ENCODE data around the gene HIRA.

HIRA gene

DNA sequence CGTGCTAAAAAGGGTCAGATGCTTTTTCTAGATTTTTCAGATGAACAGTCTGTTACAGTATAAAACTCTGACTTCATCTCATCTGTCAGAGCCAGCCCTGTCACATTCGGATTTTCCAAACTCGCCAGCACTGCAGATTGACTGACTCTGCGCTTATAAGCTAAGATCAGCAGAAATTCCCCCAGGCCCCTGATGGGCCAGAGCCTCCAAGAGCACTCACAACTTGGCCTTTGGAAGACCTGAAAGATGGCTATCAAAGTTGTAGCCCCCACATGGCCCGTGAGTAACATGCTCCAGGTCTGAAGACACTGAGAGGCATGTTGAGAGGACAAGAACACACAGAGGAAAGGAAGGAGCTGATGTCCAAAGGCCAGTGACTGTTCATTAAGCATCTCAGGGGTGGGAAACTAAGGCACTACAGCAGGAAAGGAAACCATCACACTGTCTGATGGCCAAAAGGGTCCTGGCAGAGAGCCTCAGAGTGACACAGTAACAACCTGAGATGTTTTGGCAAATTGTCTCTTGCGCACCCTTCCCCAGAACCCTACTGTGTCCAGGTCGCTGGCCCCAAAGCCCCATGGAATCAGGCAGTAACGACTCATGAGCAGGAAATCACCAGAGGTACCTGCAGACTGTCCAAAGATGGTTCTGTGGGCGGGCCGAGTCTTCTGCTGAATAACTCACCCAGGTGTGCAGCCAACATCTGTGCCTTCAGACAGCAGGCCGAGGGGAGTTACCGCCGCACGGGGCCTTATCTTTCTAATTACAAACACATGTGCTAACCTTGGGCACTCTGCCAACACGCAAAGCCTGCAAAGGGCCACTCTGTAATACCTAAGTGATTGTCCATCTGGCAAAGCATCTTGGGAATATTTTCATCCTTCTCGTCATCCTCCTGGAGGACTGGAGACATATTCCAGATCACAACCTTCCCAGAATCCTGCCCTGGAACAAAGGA lies 23.6 kb downstream of the HIRA start:
- no peak for DNase-seq (ENCODE audit: low read depth)

DNA sequence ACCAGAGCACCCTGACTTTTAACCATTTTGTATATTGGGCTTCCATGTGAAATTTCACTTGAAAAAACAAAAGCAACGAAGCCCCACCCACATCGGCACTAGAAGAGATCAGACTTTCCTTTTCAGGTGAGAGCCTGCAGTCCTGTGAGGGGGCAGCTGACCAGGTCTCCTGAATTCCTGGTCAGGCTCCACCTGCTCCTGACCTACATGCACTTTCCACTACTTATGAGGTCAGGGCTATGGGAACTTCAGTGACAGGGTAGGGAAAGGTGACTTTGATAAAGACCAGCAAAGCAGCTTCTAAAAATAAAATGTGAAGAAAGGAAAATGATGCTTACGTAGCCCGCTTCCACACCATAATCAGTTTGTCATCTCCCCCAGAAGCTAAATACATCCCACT lies 24.7 kb downstream of the HIRA start:
- DNase-seq (ENCODE audit: low read depth): no peak

DNA sequence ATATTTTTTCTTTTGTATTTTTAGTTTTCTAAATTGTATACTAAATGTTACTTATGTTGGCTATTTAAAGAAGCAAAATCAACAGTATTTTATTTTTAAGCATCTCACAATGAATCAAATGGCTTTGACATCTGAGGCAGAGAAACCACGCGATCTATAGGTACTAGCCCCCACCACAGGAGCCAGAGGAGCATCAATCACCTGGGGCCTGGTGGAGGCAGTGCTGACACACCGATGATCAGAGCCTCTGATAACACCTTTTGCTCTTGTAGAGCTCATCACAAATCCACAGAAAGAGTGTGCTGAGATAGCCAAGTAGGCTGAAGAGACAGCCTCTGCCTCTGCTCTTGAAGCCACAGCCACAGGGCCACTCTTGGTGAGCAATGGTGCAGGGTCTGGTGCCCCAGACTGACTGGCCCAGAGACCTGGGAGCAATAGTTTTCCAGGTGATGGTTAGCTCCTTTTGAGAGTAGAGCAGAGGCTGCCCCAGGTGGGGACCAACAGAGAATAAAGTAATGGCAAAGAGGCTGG lies 25.2 kb downstream of the HIRA start:
- no peak for DNase-seq (ENCODE audit: low read depth)

DNA sequence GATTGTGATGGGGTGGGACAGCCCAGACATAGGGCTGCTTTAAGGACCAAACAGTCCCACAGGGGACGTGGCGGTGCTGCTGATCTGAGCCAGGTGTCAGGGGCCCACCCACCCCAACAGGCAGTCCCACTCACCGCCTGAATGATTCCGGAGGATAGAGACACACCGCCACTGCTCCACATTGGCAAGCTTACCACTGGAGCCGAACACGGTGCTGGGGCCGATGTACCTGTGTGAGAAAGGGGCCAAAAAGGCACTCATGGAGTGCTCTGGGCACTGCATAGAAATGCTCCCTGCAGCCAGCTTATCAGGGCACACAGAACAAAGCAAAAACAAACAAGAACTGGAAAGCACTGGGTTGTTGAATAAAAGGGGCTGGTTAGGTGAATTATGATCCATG lies 25.9 kb downstream of the HIRA start:
- no peak for DNase-seq (ENCODE audit: low read depth)

DNA sequence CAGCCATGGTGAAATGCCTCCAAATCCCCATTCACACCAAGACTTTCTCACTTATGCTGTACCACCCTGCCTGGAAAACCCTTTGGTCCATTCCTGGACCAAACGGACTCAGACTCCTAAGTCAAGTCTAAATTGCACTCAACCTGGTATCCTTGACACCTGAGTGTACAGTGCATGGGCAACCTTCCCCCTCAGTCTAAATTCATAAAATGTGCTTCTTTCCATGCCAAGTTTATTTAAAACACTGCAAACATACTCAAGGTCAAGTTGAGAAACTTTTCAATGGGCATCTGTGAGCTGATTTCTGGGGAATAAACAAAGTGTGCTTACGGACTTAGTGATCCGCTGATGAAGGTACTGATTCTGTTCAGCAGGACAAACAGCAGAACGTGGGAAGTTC lies 26.4 kb downstream of the HIRA start:
- DNase-seq (ENCODE audit: low read depth): no peak

DNA sequence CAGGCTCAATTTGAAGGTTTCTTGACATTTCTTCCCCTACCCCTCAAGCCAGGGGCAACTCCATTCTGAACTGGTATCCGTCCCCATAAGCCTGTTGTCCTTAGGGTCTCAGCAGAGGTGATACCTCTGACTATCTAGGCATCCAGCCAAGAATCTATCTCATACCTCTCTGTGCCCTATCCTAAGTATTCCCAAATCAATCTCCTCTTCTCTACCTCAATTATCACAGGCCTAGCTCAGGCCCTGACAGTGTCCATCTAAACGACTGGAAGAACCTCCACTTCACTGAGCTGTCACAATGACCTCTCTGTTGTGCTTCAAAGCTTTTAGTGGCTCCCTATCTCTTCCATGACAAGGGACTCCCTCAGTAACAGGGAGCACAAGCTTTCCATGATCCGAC lies 26.9 kb downstream of the HIRA start:
- no peak for DNase-seq (ENCODE audit: low read depth)

DNA sequence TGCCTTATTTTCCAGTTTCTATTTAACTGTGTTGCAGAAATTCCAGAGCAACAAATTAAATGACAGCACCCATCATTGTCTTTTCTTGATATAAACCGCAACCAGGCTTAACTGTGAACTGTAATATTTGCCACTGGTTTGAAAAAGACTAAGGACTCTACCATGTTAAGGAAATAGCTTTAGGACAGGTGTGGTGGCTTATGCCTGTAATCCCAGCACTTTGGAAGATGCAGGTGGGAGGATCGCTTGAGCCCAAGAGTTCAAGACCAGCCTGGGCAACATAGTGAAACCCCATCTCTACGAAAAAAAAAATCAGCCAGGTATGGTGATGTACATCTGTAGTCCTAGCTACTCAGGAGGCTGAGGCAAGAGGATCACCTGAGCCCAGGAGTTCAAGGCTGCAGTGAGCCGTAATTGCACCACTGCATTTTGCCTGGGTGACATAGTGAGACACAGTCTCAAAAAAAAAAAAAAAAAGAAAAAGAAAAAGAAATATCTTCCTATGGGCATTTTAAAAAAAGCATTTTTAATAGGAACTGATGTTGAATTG lies 28.8 kb downstream of the HIRA start:
- no peak for DNase-seq (ENCODE audit: low read depth)

DNA sequence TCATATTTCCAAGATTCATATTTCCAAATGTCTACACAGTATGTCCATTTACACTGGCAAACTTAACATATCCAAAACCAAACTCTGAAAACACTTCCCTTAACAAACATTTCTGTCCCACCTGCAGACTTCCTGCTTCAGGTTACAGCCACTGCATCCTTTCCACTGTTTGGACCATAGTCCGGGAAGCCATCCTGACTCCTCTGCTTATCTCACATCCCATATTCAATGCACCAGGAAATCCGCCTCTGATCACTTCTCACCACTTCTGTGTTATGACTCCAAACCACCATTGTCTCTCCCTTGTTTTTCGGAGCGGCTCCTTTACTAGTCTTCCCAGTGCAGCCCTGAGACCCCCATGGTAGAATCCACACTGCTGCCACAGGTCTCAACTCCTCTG lies 30.1 kb downstream of the HIRA start:
- DNase-seq (ENCODE audit: low read depth): no peak

DNA sequence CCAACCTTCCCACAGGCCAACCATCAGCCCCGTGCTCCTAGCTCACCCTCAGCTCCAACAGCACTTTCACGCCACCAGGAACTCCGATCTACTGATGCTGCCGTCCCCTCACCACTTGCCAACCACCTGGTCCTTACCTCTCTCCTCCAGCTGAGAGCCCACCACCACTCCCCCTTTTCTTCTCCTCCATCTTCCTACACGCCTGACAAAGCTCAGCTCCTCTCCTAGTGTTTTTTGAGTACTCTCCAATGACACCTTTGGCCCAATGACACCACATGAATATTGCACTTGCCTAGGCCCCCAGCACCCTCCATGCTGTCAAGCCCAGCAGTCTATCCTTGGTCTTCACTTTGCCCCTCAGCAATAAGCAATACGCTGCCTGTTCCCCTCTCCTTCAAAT lies 30.7 kb downstream of the HIRA start:
- DNase-seq (ENCODE audit: low read depth): no peak

DNA sequence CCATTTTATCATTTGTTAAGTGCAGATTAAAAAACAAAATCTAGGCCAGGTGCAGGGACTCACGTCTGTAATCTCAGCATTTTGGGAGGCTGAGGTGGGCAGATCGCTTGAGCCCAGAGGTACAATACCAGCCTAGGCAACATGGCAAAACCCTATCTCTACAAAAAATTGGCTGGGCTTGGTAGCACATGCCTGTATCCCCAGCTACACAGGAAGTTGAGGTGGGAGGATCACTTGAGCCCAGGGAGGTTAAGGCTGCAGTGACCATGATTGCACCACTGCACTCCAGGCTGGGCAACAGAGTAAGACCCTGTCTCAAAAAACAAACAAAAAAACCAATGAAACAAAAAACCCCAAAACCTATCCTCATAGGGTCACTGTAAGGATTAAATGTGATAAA lies 32.9 kb downstream of the HIRA start:
- DNase-seq (ENCODE audit: low read depth): no peak

DNA sequence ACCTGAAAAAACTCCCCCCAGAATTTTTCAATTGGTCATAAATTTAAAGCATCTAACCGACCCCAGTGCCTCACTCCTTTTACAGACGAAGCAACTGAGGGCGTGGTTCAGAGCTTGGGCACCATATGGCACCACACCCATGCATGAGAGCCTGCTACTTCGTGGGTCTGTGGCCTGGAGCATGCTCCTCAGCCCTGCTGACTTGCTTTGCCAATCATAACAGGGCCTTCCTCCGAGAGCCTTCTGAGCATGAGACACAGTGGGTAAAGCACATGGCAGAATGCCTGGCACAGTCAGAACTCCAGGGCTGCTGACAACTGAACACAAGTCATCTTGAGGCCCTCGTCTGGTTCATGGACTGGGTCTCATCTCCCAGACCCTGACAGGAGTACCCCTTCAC lies 33.3 kb downstream of the HIRA start:
- DNase-seq (ENCODE audit: low read depth): no peak

DNA sequence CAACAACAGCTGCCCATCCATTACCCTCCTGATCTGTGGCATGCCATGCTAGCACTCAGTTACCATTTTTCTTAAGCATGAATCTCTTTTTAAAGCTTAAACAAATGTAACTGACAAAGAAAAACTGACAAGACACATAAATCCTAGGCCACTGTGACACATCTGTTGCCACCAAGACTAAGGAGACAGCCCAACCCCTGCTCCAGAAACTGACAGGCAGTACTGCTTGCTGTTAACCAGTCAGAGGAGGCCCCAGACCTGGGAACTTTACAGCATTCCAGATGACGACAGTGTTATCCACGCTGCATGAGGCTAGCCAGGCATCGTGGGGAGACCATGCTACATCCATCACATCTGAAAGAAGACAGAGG lies 33.8 kb downstream of the HIRA start:
- DNase-seq (ENCODE audit: low read depth): no peak

DNA sequence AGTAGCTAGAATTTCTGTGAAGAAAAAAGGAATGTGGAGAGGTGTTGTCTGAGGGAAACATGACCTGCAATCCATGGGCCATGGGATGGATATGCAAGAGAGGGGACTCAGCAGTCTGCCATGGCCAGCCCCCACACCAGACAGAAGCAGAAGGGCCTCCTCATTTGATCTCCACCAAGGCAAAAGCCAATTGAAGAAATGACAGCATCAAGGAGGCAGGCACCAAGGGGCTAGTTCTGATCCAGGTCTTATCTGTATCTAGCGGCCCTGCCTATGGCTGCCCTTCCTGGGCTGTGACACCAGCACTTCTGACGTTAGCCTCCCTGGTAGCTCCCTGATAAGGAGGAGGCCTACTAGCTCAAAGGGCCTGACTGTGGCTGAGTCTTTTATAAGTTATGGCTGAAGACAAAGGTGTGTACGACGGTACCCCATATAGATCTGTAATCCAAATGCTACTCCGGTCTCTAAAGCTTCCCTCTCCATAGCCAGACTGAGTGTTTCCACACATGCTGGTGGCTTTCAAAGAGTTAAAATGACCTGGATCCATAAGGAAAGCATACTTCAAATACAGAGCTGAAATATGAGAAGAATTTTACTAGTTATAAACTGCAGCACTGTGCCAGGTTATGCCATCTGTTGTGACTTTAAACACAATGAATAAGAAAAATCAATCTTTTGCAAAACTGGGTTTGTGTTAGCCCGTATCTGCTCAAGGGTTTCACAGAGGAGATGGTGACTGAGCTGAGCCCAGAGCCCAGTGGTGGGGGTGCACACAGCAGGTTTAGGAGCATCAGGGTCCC lies 34.4 kb downstream of the HIRA start:
- no peak for DNase-seq (ENCODE audit: low read depth)

DNA sequence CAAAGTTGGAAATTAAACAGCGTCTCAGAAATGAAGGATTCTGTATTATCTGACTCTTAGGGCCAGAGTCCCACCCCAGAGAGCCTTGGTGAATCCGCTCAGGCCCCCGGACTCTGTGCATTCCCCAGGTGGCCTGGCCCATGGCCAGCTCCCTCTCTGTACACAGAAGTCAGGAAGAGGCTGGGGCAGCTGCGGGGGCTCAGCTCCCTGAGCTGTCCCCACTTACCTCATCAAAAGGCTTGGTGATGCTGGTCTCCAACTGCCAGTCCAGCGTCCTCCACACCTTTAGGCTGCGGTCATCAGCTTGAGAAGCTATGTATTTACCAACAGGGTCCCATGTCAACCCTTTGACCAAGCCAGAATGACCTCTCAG lies 35.0 kb downstream of the HIRA start:
- DNase-seq (ENCODE audit: low read depth): no peak

DNA sequence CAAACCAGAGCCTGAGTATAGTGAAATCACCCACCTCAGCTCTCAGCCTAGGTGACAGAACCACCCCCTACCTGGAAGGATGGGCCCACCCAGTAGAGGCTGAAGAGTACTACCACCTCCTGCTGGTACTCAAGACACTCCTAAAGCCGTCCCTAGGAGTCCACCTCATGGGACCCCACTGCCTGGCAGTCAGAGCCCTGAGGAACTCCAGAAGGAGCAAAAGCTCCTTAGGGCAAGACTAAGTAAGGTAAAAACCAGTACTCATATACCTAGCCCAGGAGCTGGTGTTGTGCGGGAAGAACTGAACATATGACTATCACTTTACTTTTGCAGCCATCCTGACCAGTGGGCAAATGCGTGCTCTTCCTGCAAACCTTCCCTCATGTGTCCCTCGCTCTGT lies 36.3 kb downstream of the HIRA start:
- DNase-seq (ENCODE audit: low read depth): no peak

DNA sequence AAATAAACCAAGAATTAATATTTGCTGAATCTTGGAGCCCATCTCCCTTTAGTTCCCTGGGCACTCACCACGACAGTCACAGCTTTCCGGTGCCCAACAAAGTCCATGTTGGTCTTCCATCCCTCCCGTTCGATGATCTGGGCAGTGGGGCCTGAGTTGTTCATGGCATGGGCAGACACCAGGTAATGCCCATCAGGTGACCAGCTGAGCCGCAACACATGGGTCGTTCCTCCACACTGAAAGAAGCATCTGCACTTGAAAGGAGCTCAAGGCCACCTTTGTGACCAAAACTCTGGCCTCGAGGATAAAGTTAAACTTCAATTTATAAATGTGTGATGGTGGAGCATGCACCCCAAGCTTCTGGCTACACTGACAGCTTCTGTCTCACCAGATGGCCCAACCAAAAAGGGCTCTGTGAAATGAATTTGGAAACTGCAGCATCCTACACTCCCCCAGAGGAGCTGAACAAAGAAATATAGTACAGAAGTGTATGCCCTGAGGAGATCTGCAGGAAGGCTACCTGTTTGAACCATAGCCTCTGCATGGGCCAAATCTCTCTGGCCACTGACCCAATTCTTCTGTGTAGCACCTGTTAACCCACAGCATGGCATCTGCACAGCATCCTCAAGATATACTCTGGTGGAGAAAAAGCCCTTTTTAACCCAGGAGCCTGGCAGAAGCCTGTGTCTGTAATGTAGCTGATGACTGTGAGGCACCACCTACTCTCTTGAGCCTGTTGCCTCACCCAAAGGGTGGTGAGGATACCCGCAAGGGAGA lies 37.1 kb downstream of the HIRA start:
- DNase-seq (ENCODE audit: low read depth): no peak

DNA sequence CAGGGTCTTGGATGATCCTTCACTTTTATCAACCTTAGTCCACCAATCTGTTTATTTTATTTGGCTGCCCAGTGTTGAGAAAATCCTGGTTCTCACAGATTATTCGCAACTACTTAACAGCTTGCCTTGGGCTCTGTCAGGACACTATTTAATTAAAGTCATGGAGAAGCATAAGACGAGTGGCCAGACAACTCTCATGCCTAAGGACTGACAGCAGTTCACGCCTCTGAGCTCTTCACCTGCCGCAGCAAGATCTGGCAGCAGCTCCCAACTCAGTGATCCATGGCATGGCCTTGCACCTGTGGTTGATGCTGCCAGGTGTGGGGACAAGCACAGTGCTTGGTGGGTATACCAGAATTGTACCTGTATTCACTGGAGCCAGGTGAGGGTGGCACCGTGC lies 37.8 kb downstream of the HIRA start:
- DNase-seq (ENCODE audit: low read depth): no peak

DNA sequence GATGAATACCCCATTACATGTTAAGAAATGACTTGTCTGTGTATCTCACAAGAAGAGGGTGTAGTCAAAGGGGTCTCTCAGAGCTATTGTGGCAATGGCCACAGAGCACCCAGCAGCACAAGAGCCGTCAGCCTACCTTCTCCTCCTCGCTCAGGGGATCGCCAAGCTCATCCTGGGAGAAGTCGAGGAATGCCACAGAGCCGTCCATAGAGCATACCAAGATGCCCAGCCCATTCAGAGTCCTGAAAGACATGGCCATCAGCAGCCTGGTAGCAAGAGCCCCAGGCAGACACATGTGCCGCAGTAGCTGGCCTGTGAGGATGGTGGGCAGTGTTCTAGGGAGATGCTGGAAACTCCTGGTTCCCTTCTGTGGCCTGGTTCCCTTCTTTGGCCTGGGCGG lies 44.0 kb downstream of the HIRA start:
- DNase-seq (ENCODE audit: low read depth): no peak

DNA sequence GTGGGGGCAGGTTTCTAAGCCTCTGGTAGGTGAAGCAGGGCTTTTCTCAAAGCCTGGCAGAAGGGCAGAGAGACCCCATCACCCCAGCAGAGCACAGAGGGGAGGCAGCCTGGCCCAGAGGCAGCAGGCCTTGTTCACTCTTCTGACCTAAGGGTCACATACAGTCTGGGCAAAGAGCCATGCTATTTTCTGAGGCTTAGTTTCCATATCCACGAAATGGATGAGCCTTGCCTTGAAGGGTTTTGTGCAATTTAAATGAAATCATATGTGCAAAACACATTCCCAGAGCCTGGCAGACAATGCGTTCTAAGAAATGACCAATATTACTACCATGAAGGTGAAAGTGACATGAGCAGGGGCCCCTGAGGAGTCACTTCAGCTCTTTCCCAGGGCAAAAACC lies 44.5 kb downstream of the HIRA start:
- DNase-seq (ENCODE audit: low read depth): no peak

DNA sequence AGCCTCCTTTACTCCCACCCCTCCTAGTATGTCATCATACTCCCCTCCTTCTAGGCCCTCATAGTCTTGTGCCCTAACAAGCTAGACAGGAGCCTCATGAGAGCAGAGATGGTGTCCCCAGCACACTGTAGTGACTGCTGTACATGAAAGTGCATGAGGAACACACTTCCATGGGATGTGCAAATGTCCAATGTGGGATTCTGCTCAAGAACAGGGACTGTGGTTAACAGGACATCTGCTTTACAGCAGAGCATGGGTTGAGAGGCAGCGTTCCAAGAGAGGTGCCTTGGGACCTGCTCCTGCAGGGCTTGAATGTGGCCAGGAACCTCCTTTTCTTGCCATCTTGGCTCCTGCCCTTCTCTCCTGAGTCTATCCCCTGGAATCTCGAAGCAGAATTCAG lies 45.3 kb downstream of the HIRA start:
- DNase-seq (ENCODE audit: low read depth): no peak

DNA sequence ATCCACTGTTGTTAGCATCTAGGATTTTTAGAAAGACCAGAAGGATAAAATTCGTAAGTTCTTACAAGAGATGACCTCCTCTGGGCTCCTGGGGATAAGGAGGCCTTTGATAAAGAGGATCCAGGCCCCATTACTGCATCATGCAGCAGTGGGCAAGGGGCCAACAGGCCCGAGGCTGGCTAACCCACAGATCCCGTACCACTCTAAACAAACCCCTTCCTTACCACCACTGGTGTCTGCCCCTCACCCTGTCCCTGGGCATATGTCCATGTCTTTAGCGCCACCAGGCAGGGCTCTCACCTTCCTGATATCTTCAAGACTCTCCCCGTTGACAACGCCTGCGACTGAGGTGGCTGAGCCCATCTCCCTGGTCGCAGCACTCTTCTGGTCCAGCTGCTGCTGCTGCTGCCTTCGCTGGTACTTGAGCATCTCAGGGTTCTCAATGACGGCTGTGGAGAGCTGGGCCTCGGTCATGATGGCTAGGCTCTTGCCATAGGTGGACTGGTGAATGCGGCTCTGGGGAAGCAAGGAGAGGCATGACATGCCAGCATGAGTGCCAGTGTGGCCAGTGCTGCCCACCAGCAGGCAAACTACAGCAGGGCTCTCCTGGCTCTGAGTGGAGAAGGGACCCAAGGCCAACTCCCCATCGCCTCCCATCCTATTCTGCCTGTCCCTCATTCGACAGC lies 46.2 kb downstream of the HIRA start:
- DNase-seq (ENCODE audit: low read depth): no peak

DNA sequence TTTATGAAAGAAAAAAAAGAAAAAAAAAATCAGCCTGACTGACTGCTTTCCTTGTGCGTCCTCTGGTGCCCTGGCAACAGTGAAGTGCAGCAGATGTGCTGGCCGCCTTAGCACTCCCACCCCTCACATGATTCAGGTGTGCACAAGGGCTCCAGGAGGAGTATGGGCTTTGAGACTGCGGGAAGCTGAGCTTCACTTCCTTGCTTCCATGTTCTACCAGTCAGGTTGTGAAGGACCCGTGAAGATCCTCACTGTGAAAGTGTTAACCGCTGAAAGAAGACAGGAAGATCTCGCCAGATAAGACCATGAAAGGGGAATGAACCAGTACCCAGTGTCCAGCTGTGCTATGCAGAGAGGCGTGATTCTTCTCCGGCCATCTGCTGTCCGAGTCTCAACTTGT lies 48.2 kb downstream of the HIRA start:
- DNase-seq (ENCODE audit: low read depth): no peak
